ENCODE results near the gene KCNA2.

Gene KCNA2

DNA sequence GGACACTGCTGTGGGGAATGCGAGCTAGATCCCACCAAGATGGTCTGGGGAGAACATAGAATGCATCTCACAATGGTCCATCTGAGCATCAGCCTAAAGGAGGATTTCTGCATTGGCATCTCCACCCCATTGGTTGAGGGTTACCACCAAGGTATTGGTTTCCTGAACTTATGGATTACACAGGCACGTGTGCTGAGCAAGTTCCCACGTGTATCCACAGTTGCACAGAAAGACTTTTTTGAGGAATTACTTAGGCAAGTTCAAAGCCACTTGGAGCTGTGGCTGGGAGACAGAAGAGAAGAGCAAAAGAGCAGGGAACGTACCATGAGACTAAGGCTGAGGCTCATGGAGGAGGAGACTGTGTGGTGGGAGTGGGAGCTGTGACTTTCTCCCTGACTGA is 43.1 kb downstream of the KCNA2 start:
- no peak for DNase-seq

DNA sequence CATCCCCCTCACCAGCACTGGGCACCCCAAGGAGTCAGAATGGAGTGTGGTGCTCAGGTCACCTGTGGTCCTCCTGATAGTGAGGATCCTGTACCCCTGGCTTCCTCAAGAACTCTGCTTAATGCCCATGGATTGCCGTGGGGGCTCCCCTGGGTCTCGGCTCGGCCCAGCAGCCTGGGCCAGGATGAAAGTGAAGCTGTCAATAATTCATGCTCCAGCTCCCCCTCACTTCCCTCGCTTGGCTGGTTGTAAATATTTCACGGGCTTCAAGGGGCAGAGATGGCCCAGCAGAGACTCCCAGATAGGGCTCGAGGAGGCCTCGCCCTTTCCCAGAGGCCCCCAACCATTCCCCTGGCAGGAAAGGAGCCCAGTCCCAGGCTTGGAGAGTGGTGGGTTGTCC is 44.6 kb downstream of the KCNA2 start:
- no peak for DNase-seq

DNA sequence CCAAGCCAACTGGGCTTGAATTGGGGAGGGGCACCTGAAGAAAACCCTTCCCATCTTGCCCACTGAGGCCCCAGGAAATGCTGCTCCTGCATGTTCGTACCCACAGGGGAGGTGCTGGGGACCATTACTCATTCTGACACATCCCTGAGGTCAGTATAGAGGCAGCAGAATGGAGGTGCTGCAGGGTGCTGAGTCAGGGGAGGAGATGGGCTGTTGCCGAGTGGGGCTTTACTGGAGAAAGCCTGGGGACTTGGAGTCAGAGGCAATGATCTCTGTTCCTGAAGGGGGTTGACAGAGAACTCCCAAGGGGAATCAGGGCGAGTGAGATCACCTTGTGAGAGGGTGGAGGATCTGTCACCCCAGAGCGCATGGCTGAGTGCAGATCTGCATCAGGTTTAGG is 47.0 kb downstream of the KCNA2 start:
- no peak for DNase-seq

DNA sequence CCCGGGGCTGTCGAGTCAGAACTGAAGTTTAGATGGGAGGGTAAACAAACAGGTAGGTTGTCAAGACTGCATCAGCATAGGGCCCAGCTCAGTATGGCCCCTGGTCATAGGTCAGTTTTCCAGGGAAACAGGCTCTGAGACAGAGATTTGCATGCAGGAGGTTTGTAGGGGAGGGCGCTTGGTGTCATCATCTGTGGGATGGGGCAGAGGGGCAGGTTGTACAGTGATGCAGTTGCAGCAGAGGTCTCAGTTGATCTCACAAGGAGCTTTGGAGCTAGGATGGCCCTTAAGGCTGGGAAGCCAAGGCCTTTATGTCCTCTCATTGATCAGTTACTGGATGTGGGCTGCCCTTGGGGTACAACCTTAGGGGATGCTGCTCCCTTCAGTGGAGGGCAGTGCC is 48.7 kb downstream of the KCNA2 start:
- no peak for DNase-seq

DNA sequence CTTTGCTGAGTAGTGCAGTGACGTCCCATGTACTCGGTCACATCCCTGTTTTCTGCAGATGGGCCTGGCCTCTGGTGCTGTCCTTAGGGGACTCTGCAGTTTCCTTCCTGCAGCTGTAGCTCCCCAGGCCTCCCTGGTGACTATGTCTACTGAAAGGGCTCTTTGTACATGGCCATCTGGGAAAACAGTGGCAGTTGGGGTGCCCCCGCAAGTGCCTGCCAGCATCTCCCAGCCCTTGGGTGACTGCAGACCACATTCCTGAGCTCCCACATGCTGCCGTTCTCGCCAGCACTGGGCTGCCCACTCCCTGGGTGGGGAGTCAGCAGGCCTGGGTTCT is 49.7 kb downstream of the KCNA2 start:
- no peak for DNase-seq

DNA sequence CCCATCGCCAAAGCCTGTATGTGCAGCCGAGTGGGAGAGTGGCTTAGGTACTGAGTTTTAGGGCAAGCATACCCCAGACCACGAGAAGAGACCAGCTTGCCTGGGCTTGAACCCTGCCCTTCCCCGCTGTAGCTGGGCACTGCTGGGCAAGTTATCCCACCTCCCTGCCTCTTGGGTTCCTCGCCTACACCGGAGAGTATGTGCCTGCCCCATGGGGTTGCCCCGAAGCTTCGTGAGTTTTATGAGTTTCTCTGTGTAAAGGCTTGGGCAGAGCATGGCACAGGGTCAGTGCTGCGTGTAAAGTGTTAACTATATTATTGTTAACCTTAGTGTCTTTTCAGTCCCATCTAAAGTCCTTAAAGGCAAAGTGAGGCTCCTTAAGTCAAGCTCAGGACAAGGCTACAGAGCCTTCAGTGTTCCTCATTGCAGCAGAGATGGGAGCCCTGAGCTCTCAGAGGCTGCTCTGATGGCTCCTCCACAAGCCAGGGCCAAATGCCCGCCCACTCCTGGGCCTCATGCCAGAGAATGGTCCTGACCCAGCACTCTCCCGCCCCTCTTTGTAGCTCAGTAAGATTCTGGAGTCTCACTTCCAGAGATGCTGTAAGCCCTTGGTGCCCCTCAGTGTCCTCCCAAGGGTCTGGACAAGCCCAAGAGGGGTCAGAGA is 50.2 kb downstream of the KCNA2 start:
- peak; percentile 17 for DNase-seq

DNA sequence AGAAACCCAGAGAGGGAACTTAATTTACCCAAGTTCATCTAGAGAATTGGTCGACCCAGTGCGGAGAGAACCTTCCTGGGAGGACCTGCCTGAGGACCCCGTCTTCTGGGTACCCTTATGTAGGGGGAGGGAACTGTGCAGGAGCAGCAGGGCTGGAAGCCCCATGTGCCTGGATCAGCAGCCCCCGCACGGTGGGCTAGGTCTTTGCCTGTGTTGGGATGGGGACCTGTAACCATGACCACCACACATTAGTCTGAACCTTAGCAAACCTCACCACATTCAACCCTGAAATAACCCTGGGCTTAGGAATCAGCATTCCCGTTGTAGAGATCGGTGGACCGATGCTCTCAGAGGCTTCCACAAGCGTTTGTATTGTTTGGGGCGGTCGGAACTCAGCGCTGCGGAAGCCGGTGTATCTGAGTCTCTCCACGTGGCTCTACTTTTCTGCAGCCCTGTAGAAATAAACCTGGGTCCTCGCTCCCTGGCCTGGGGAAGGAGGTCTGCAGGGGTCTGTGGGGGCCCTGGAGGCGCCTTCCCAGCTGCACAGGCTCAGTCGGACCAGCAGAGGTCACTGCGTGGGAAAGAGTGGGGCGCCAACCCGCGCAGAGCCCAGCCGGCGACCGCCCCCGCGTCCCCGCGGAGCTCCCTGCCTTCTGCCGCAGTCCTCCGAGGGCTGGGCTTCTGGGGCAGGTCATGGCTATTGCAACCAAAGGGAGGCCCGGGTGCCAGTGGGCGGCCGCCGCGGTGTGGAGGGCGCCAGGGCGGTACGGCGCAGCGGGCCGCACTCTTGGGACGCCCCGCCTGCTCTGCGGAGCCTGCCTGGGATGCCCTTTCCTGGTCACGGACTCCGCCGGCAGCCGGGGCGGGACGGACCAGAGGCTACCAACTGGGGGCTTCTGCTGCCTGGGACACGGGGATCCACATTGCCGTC is 51.0 kb downstream of the KCNA2 start:
- DNase-seq = no peak

DNA sequence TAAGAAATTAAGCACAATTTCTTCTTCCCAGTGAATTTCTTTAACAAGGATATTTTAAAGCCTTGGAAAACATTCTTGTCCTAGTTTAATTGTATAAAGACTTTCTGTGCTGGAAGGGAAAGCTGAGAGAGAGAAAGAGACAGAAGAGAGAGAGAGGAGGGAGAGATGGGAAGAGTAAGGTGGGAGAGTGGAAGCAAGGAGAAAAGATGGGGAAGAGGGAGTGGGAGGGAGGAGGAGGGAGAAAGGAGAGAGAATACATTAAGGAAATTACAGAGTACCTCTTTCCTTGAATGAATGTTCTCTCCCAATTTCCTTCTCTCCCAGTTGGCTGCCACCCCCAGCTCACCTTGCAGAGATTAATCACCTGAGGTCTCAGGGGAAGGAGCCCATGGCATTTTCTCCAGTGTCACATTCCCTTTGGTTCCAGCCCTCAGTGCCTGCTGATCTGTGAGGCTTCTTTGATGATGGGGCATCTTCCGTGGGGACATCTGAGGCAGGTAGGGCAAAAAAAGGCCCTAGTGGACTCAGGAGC is 54.8 kb downstream of the KCNA2 start:
- DNase-seq = no peak

DNA sequence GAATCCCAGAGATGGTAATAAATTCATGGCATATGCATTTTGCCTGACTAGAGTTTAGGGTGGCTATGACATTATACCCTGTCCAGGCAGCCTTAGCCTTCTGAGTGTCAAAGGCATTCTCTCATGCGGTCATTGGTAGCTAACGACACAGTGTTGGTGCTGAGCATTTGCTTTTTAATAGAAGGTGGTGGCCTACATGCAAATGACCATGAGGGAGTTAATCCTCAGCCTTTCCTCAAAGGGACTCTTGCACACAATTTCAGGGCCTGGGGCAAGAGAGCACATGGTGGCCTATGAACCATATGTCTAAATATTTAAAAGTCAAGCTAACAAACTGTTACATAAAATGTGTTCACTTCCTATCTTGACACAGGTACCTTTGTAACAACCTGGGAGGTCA is 56.3 kb downstream of the KCNA2 start:
- DNase-seq = no peak

DNA sequence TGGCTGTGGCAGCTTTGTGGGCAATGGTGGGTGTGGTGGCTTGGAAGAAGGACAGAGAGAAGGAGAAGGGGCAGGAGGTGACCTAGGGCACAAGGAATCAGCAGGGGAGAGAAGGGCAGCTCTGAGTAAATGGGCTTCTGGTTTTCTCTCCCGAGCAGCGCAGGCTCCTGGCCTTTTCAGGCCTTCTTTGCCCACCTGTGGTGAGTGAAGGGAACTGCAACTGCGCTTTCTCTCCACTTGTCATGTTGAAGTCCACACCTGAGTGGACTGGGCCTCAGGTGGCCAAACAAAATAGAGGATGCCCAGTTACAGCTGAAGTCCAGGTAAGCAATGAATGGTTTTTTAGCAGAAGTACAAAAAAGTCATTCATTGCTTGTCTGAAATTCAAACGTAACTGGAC is 57.8 kb downstream of the KCNA2 start:
- DNase-seq = peak; percentile 23

DNA sequence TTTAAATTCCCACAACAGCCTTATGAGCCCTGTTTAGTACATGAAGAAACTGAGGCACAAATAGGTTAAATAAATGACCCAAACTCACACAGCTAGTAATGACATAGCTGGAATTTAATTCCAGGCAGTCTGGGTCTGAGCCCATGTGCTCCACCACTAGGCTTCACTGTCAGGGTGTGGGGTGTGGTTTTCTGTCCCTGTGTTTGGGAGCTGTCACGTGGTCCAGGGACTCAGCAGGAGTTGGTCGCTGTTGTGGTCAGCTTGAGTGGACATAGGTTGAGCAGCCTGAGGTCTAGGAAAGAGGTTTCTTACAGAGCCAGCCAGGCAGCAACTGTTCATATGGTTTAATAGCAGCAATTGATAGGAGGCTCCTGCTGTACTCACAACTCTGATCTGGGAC is 59.1 kb downstream of the KCNA2 start:
- DNase-seq = no peak

DNA sequence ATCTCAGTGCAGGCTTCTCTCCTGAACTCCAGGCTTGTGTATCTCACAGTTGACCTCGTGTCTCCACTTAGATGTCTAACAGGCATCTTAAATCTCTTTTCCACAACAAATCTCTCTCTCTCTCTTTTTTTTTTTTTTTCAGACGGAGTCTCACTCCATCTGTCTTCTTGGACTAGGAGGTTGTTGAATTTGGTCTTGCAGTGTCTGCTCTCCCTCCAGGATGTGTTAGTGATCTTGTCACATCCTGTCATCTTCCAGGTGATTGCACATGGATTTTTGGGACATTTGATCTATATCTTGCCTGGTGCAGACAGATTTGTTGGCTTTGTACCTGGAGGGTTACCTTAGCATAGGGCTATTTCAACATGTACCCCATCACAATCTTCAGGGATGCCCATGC is 60.7 kb downstream of the KCNA2 start:
- DNase-seq = no peak

DNA sequence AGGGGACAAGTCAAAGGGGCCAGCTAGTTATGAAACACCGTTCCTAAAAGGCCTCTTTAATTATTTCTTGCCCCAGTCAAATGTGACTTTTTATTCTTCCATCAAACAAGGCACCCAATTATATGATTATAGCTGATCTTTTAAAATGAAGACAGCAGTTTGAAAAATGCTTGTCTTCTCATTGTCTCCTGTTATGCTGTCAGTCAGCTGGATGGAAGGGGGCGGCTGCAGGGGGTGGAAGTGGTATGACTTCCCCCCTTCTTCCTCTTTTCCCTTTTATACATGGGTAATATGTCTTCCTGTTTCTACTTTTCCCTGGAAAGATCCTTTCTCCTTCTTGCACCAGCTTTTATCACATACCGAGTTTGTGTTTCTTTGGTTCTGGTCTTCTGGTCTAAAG is 61.4 kb downstream of the KCNA2 start:
- no peak for DNase-seq

All from NCI-H345 (cell line).